Kidney (tissue), 14 donors: ENCODE data around the gene FFAR4. TPM values are rescaled to one million over a fixed set of nuclear protein-coding genes. Genes with fewer than 3 reads are reported as not detected.

Experiments used
- DNase-seq, 5 donors: peaks; one replicate each; pipeline ENCODE4 v3.0.0-alpha.2; 2013 to 2020
- FAIRE-seq: peaks from 2 replicates; lab custom pipeline; 2012; peaks lifted over from hg19 to GRCh38; lab: Jason Lieb, UNC
- H3K27ac ChIP-seq, 2 donors: one replicate each; pipeline ENCODE4 v1.7.0; 2013; ENCODE audit warnings: low read depth in 2 of 2, low read length in 2 of 2, inconsistent platforms in 1 of 2
- H3K27me3 ChIP-seq: one replicate; pipeline ENCODE4 v1.7.1; 2013; ENCODE audit warnings: low read length, inconsistent platforms; ENCODE audit not compliant: control insufficient read depth, insufficient read depth
- H3K36me3 ChIP-seq, 3 donors: one replicate each; pipeline versions ENCODE4 v1.7.0 to v1.7.1; 2013; ENCODE audit warnings: low read length in 3 of 3, control low read depth in 1 of 3, inconsistent platforms in 1 of 3; ENCODE audit not compliant: insufficient read depth in 3 of 3, control insufficient read depth in 2 of 3
- H3K4me1 ChIP-seq, 3 donors: one replicate each; pipeline versions ENCODE4 v1.7.0 to v1.7.1; 2013; ENCODE audit warnings: low read length in 3 of 3, inconsistent platforms in 1 of 3, low read depth in 1 of 3; ENCODE audit not compliant: control insufficient read depth in 2 of 3, insufficient read depth in 2 of 3
- H3K4me3 ChIP-seq, 3 donors: one replicate each; pipeline versions ENCODE4 v1.7.0 to v1.8.1; 2013; ENCODE audit warnings: low read length in 3 of 3, control low read depth in 1 of 3, inconsistent platforms in 1 of 3
- H3K9ac ChIP-seq, 3 donors: one replicate each; pipeline versions ENCODE4 v1.7.0 to v1.7.1; 2013; ENCODE audit warnings: low read length in 3 of 3, control low read depth in 1 of 3, inconsistent platforms in 1 of 3
- H3K9me3 ChIP-seq, 3 donors: one replicate each; pipeline versions ENCODE4 v1.7.0 to v1.7.1; 2013; ENCODE audit warnings: low read length in 3 of 3, control low read depth in 1 of 3, inconsistent platforms in 1 of 3; ENCODE audit not compliant: control insufficient read depth in 2 of 3, insufficient read depth in 1 of 3
- CTCF ChIP-seq: IDR thresholded peaks from 3 replicates; pipeline ENCODE4 v1.5.1; 2012; ENCODE audit warnings: mild to moderate bottlenecking, moderate library complexity, borderline replicate concordance; ENCODE audit not compliant: insufficient read depth; ENCODE audit errors: extremely low read depth
- intact Hi-C: fragments of 100-400 bp; cut with DNase I; formaldehyde crosslinking; loops from one replicate; pipeline ENCODE4 v1.11.1; 2022
- polyA plus RNA-seq: library from polyadenylated mRNA; stranded (reverse); fragments of 350-450 nt; fragmentation: Illumina TruSeq; extraction: RNeasy Lipid Tissue Mini Kit (QIAGEN cat#74804); gene quantifications from one replicate; pipeline ENCODE4 v1.2.3, GENCODE V29; 2014; ENCODE audit warnings: low read depth, low replicate concordance; ENCODE audit not compliant: insufficient read depth
- total RNA-seq: library from RNA; stranded (reverse); fragmentation: NEBNext Ultra II Directional; extraction: Animal tissue kit (Norgen Biotek cat#: 25700); gene quantifications from one replicate; pipeline ENCODE4 v1.2.1, GENCODE V29; 2021
- donor health status: control.
- donor health status: control.
- donor health status: control.
- donor health status: control.
- donor health status: control.
- donor health status: DM: yes; HTN: yes; CAD: no.
- donor health status: Normal renal cell carcinoma (clear cell type).

FFAR4 gene
- total and polyA plus RNA-seq, 2 donors from 2014 or later: 0.11 to 1.0 TPM

- Histone ChIP-seq H3K9ac (no peak overlapping the region), H3K36me3 (no peaks in the 10 kb centered on the region), H3K9me3 (peaks cover 0 to 6% (median 0%) of the 10 kb centered on the region in 3 donors), H3K27ac (no peak overlapping the region), H3K4me1 (no peaks in the 10 kb centered on the region), H3K4me3 (no peak overlapping the region), H3K27me3 (no peaks in the 10 kb centered on the region)
- TF ChIP-seq CTCF: no peak
- FAIRE-seq (no peak), DNase-seq (peak in 2 of 5 donors; percentile 39 to 60)
- intact Hi-C loops: no loop called here
Measured at GRCh38 chr10:93580828-93581227, 14.4 kb downstream of the FFAR4 start.

- Histone ChIP-seq H3K9me3 (peaks cover 0 to 6% (median 0%) of the 10 kb centered on the region in 3 donors), H3K9ac (no peak overlapping the region), H3K4me1 (no peaks in the 10 kb centered on the region), H3K27me3 (no peaks in the 10 kb centered on the region), H3K4me3 (no peak overlapping the region), H3K36me3 (no peaks in the 10 kb centered on the region), H3K27ac (no peak overlapping the region)
- FAIRE-seq (no peak), DNase-seq (no peak)
- intact Hi-C loops: no loop called here
- TF ChIP-seq CTCF: no peak
Measured at GRCh38 chr10:93584445-93584844, 18.0 kb downstream of the FFAR4 start.

DNA sequence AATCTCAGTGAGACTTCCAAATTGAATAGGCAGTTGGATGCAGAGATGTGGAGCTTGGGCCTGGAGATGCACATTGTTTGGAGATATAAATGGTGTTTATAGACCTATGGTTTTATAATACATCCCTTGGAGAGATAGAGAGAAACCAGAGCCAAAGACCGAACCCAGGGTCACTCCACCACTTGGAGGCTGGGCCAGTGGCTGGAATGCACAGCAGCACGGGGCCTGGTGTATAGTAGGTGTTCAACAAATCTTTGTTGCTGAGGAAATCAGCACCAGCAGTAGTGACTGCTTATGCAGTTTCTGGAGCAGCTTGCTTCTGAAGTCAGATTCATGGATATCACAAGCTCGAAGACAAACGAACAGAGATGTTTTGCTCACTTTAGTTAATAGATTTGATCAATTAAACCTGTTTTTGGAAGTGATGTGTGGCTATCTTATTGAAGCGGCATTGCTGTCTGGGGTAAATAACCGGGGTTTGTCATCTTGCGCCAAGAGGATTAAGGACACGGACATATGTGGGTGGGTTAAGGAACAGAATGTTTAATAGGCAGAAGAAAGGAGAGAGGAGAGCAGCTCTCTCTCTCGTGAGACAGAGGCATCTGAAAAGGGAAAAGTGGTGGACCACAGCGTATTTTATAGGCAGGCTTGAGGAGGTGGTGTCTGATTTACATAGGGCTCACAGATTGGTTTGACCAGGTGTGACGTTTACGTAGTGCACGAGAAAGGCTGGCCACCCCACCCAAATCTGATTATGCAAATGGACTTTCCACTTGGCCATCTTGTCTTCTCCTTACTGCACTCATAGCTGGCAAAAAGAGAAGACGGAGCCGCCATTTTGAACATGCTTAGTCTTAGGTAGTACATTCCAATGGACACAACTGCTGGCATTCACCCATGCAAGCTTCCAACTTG, 23.4 kb downstream of the FFAR4 start:
- Histone ChIP-seq H3K27ac (no peak overlapping the region), H3K27me3 (no peaks in the 10 kb centered on the region), H3K4me1 (no peaks in the 10 kb centered on the region), H3K9ac (no peak overlapping the region), H3K4me3 (no peak overlapping the region), H3K9me3 (no peaks in the 10 kb centered on the region), H3K36me3 (no peaks in the 10 kb centered on the region)
- intact Hi-C loops: no loop called here
- no peak for TF ChIP-seq CTCF
- DNase-seq (no peak), FAIRE-seq (no peak)
